ENCODE data around the gene UBA1. TPM values are rescaled to one million over a fixed set of nuclear protein-coding genes. Genes with fewer than 3 reads are reported as not detected.

UBA1 gene
- total RNA-seq, 1 donor from 2014 or later: 168 TPM

DNA sequence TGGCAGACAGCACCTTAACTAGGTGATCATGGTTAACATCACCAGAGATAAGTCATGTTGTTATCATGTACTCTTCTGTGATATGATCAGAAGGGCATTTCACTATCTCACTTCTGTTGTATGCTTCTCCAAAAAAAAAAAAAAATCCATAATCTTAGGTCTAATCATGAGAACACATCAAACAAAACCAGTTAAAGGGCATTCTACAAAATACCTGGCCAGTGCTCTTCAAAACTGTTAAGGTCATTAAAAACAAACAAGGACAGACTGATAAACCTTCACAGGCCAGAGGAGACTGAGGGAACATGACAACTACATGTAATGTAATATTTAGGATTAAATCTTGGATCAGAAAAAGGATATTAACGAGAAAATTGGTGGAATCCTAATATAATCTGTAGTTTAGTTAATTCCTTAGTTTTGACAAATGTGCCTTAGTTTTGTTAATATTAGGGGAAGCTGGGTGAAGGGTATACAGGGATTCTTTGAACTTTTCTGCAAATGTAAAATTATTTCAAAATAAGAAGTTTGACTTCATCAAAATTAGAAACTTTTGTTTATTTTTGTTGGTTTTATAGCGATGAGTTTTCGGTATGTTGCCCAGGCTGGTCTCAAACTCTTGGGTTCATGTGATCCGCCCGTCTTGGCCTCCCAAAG lies 30.6 kb upstream of the UBA1 start:
- no peak for DNase-seq (ENCODE audit: extremely low spot score in 2 of 2)
- no peak for TF ChIP-seq POLR2AphosphoS5 (IDR thresholded peaks at IDR 0.05; ENCODE audit: insufficient read depth in 1 of 2, low read depth in 1 of 2)
- TF ChIP-seq, protein P1, sequence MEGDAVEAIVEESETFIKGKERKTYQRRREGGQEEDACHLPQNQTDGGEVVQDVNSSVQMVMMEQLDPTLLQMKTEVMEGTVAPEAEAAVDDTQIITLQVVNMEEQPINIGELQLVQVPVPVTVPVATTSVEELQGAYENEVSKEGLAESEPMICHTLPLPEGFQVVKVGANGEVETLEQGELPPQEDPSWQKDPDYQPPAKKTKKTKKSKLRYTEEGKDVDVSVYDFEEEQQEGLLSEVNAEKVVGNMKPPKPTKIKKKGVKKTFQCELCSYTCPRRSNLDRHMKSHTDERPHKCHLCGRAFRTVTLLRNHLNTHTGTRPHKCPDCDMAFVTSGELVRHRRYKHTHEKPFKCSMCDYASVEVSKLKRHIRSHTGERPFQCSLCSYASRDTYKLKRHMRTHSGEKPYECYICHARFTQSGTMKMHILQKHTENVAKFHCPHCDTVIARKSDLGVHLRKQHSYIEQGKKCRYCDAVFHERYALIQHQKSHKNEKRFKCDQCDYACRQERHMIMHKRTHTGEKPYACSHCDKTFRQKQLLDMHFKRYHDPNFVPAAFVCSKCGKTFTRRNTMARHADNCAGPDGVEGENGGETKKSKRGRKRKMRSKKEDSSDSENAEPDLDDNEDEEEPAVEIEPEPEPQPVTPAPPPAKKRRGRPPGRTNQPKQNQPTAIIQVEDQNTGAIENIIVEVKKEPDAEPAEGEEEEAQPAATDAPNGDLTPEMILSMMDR (IDR thresholded peaks at IDR 0.05): no peak
- TF ChIP-seq POLR2A (IDR thresholded peaks at IDR 0.05): no peak
- Histone ChIP-seq H3K36me3 (no peaks in the 10 kb centered on the region), H3K27ac (no peak overlapping the region), H3K27me3 (no peaks in the 10 kb centered on the region), H3K9me3 (no peaks in the 10 kb centered on the region), H3K4me1 (no peaks in the 10 kb centered on the region), H3K4me3 (no peak overlapping the region)
- intact Hi-C loops (cut with DNase I): no loop called here

- TF ChIP-seq POLR2A (IDR thresholded peaks at IDR 0.05) (no peak), POLR2AphosphoS5 (IDR thresholded peaks at IDR 0.05; ENCODE audit: insufficient read depth in 1 of 2, low read depth in 1 of 2) (no peak)
- TF ChIP-seq, protein P1 (IDR thresholded peaks at IDR 0.05): no peak
- no peak overlapping the region for H3K27ac ChIP-seq
- DNase-seq (ENCODE audit: extremely low spot score in 2 of 2): no peak
- H3K4me1 ChIP-seq: no peaks in the 10 kb centered on the region
- H3K27me3 ChIP-seq: no peaks in the 10 kb centered on the region
- H3K36me3 ChIP-seq: peaks cover 0 to 2% of the 10 kb centered on the region in 2 donors
- intact Hi-C loops (cut with DNase I): no loop called here
- no peak overlapping the region for H3K4me3 ChIP-seq
- no peaks in the 10 kb centered on the region for H3K9me3 ChIP-seq
These were observed 29.2 kb upstream of the UBA1 start for GRCh38 chrX:47164420-47164819.

DNA sequence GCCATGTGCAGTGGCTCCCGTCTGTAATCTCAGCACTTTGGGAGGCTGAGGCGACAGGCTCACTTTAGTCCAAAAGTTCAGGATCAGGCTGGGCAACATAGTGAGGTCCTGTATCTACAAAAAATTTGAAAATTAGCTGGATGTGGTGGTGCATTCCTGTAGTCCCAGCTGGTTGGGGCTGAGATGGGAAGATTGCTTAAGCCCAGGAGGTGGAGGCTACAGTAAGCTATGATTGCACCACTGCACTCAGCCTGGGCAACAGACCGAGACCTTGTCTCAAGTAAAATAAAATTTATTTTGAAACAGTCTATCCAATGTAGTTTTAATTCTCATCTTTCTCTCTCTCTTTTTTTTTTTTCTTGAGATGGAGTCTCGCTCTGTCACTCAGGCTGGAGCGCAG lies 27.5 kb upstream of the UBA1 start:
- intact Hi-C loops (cut with DNase I): no loop called here
- no peak for TF ChIP-seq POLR2AphosphoS5 (IDR thresholded peaks at IDR 0.05; ENCODE audit: insufficient read depth in 1 of 2, low read depth in 1 of 2)
- no peak for TF ChIP-seq POLR2A (IDR thresholded peaks at IDR 0.05)
- TF ChIP-seq, protein P1 (IDR thresholded peaks at IDR 0.05): no peak
- Histone ChIP-seq H3K36me3 (peaks cover 0 to 6% of the 10 kb centered on the region in 2 donors), H3K9me3 (no peaks in the 10 kb centered on the region), H3K27ac (no peak overlapping the region), H3K27me3 (no peaks in the 10 kb centered on the region), H3K4me1 (no peaks in the 10 kb centered on the region), H3K4me3 (no peak overlapping the region)
- DNase-seq (ENCODE audit: extremely low spot score in 2 of 2): peak in 1 of 2 donors; percentile 61

GRCh38 chrX:47168495-47169073 lies 25.0 kb upstream of the UBA1 start:
- TF ChIP-seq POLR2AphosphoS5 (IDR thresholded peaks at IDR 0.05; ENCODE audit: insufficient read depth in 1 of 2, low read depth in 1 of 2) (no peak), POLR2A (IDR thresholded peaks at IDR 0.05) (no peak)
- TF ChIP-seq, protein P1 (IDR thresholded peaks at IDR 0.05): no peak
- Histone ChIP-seq H3K27me3 (no peaks in the 10 kb centered on the region), H3K4me1 (no peaks in the 10 kb centered on the region), H3K36me3 (peaks cover 0 to 9% of the 10 kb centered on the region in 2 donors), H3K4me3 (no peak overlapping the region), H3K9me3 (no peaks in the 10 kb centered on the region), H3K27ac (no peak overlapping the region)
- peak in 1 of 2 donors; percentile 67 for DNase-seq (ENCODE audit: extremely low spot score in 2 of 2)
- intact Hi-C loops (cut with DNase I): no loop called here

GRCh38 chrX:47169273-47169672 lies 24.4 kb upstream of the UBA1 start:
- DNase-seq (ENCODE audit: extremely low spot score in 2 of 2): no peak
- H3K27ac ChIP-seq: no peak overlapping the region
- no peaks in the 10 kb centered on the region for H3K27me3 ChIP-seq
- no peaks in the 10 kb centered on the region for H3K9me3 ChIP-seq
- intact Hi-C loops (cut with DNase I): no loop called here
- no peaks in the 10 kb centered on the region for H3K4me1 ChIP-seq
- TF ChIP-seq POLR2A (IDR thresholded peaks at IDR 0.05) (no peak), POLR2AphosphoS5 (IDR thresholded peaks at IDR 0.05; ENCODE audit: insufficient read depth in 1 of 2, low read depth in 1 of 2) (no peak)
- H3K4me3 ChIP-seq: no peak overlapping the region
- peaks cover 0 to 13% of the 10 kb centered on the region in 2 donors for H3K36me3 ChIP-seq

All from vagina (tissue), 2 donors.